Parathyroid adenoma (tissue), 2 donors: ENCODE data around the gene ABLIM2.

Experiments used
- H2AFZ ChIP-seq: fragments of 300-600 bp; sonication (generic); one replicate; pipeline ENCODE4 v1.7.0; 2017; ENCODE audit warnings: antibody characterized with exemption, mild to moderate bottlenecking
- H3K27ac ChIP-seq: fragments of 300-600 bp; sonication (generic); one replicate; pipeline ENCODE4 v1.7.0; 2017
- H3K27me3 ChIP-seq: fragments of 300-600 bp; sonication (generic); one replicate; pipeline ENCODE4 v1.7.0; 2017; ENCODE audit warnings: low read length; ENCODE audit not compliant: control insufficient read depth, insufficient read depth
- H3K36me3 ChIP-seq: fragments of 300-600 bp; sonication (generic); one replicate; pipeline ENCODE4 v1.7.0; 2017; ENCODE audit warnings: low read length; ENCODE audit not compliant: control insufficient read depth, insufficient read depth
- H3K4me1 ChIP-seq: fragments of 300-600 bp; sonication (generic); one replicate; pipeline ENCODE4 v1.7.0; 2017; ENCODE audit warnings: control low read depth
- H3K4me2 ChIP-seq: fragments of 300-600 bp; sonication (generic); one replicate; pipeline ENCODE4 v1.7.0; 2017; ENCODE audit warnings: low read length
- H3K4me3 ChIP-seq: fragments of 300-600 bp; sonication (generic); one replicate; pipeline ENCODE4 v1.7.0; 2017; ENCODE audit warnings: low read depth, low read length
- H3K79me2 ChIP-seq: fragments of 300-600 bp; sonication (generic); one replicate; pipeline ENCODE4 v1.7.0; 2017; ENCODE audit warnings: control low read depth
- H3K9ac ChIP-seq: fragments of 300-600 bp; sonication (generic); one replicate; pipeline ENCODE4 v1.7.0; 2017; ENCODE audit warnings: mild to moderate bottlenecking
- H3K9me3 ChIP-seq: fragments of 300-600 bp; sonication (generic); one replicate; pipeline ENCODE4 v1.7.0; 2017; ENCODE audit warnings: low read length; ENCODE audit not compliant: control insufficient read depth
- TF ChIP-seq, protein P1 (sequence below): fragments of 300-600 bp; sonication (generic); IDR thresholded peaks from one replicate; pipeline ENCODE4 v1.7.0; 2017; ENCODE audit warnings: antibody characterized with exemption, mild to moderate bottlenecking
- donor health status: primary hyperparathyroidism.

The ABLIM2 gene

DNA sequence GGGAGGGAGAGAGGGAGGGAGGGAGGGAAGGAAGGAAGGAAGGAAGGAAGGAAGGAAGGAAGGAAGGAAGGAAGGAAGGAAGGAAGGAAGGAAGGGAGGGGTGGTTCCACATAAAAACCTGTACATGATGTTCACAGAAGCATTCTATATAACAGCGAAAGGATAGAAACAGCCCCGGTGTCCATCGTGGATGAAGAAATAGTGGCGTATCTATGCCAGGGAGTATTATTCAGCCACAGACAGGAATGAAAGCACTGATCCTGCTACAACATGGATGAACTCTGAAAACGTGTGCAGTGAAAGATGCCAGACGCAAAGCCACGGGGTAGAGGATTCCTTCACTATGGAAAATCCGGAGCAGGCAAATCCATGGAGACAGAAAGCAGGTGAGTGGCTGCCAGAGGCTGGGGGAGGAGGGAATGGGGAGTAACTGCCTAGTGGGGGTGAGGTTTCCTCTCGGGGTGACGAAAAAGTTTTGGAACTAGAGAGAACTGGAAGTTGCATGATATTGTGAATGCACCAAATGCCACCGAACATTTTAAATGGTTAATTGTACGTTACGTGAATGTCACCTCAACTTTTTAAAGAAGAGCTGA is 92.2 kb downstream of the ABLIM2 start:
- TF ChIP-seq, protein P1, sequence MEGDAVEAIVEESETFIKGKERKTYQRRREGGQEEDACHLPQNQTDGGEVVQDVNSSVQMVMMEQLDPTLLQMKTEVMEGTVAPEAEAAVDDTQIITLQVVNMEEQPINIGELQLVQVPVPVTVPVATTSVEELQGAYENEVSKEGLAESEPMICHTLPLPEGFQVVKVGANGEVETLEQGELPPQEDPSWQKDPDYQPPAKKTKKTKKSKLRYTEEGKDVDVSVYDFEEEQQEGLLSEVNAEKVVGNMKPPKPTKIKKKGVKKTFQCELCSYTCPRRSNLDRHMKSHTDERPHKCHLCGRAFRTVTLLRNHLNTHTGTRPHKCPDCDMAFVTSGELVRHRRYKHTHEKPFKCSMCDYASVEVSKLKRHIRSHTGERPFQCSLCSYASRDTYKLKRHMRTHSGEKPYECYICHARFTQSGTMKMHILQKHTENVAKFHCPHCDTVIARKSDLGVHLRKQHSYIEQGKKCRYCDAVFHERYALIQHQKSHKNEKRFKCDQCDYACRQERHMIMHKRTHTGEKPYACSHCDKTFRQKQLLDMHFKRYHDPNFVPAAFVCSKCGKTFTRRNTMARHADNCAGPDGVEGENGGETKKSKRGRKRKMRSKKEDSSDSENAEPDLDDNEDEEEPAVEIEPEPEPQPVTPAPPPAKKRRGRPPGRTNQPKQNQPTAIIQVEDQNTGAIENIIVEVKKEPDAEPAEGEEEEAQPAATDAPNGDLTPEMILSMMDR: no peak
- no peak overlapping the region for H3K9ac ChIP-seq
- no peaks in the 10 kb centered on the region for H3K27me3 ChIP-seq
- H3K4me2 ChIP-seq: no peak overlapping the region
- no peaks in the 10 kb centered on the region for H3K79me2 ChIP-seq
- H3K4me1 ChIP-seq: no peaks in the 10 kb centered on the region
- H3K27ac ChIP-seq: no peak overlapping the region
- no peak overlapping the region for H2AFZ ChIP-seq
- no peak overlapping the region for H3K4me3 ChIP-seq
- H3K36me3 ChIP-seq: no peaks in the 10 kb centered on the region
- H3K9me3 ChIP-seq: no peaks in the 10 kb centered on the region

DNA sequence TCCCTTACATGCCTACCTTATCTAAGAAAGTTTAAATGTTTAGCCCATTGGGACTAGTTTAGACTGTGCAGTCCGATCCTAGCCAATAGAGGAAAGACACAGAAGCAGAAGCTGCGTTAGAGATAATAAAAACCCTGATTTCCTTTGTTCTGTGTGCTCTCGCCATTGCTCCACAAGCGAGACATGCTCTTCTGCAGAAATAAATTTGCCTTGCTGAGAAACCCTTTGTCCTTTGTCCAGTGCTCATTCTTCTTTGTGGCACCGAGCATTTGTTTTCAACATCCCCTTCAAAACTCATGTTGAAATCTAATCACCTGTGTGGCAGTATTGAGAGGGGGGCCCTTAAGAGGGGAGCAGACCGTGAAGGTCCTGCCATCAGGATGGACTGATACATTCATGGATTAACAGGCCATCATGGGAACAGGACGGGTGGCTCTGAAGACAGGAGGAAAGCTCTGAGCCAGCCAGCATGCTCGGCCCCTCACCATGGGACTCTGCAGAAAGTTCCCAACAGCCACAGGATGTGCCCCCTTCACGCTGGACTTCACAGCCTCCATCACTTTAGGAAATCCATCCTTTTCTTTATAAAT is 94.5 kb downstream of the ABLIM2 start:
- H3K27ac ChIP-seq: no peak overlapping the region
- no peak overlapping the region for H3K9ac ChIP-seq
- no peaks in the 10 kb centered on the region for H3K79me2 ChIP-seq
- no peaks in the 10 kb centered on the region for H3K36me3 ChIP-seq
- TF ChIP-seq, protein P1: no peak
- H3K4me1 ChIP-seq: no peaks in the 10 kb centered on the region
- H3K4me2 ChIP-seq: no peak overlapping the region
- H3K9me3 ChIP-seq: no peaks in the 10 kb centered on the region
- H3K4me3 ChIP-seq: no peak overlapping the region
- no peaks in the 10 kb centered on the region for H3K27me3 ChIP-seq
- H2AFZ ChIP-seq: no peak overlapping the region

DNA sequence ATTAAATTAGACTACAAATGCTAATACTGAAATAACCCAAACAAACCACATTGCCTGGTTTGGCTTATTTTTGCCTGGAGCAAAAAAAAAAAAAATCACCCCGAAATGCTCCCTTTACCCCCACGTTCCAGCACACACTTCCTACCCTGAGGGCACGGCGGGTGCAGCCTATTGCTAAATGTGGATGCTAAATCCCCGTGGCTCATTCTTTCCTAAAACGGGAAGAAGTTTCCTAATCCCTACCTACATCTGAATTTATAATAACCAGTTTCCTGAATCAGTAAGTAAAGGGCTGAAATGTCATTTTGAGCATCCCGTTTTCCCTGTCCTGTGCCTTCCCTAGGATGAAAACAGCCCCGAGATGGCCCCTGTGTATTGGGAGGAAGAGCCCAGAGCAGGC is 97.0 kb downstream of the ABLIM2 start:
- H3K4me2 ChIP-seq: no peak overlapping the region
- no peak overlapping the region for H2AFZ ChIP-seq
- H3K36me3 ChIP-seq: no peaks in the 10 kb centered on the region

DNA sequence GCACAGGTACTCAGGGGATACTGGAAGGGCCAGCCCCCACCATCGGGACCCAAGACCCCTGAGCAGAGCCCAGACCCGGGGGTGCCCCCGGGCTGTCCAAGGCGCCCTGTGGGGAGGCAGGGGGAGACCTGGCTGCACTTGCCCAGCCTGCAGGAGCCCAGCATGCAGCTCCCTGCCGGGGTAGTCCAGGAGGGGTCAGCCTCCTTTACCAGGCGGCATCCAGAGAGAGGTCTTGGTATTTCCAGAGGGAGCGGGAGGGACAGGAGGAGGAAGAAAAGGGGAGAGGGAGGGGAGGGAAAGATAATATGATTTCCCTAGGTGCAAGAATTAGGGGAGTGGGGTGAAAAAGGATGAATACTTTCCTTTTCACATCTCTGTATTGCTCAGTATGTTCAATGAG is 97.5 kb downstream of the ABLIM2 start:
- no peaks in the 10 kb centered on the region for H3K27me3 ChIP-seq
- TF ChIP-seq, protein P1: no peak

More for the DNA sequence above, 97.0 kb downstream of the ABLIM2 start:
- TF ChIP-seq, protein P1: no peak
- Histone ChIP-seq H3K9me3 (no peaks in the 10 kb centered on the region), H3K79me2 (no peaks in the 10 kb centered on the region), H3K27me3 (no peaks in the 10 kb centered on the region), H3K9ac (no peak overlapping the region), H3K4me1 (no peaks in the 10 kb centered on the region), H3K4me3 (no peak overlapping the region), H3K27ac (no peak overlapping the region)

DNA sequence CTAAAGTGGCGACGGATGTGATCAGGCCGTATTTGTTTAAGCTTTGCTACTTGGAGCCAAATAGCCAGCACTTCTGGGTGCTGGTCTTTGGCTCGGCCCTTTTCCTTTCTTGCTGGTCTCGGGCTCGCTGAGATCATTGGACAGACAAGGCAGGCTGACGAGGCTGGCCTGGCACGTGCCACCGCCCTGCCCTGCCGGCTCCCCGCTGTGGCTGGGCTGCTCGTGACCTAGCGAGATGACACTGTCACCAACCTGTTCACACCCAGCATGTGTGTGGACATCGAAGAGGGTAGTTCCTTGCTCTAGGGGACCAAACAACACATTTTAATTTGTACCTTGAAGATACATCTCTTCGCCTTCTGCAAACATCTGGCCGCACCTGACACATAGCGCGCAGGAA is 98.0 kb downstream of the ABLIM2 start:
- Histone ChIP-seq H3K4me2 (no peak overlapping the region), H3K27me3 (no peaks in the 10 kb centered on the region), H3K36me3 (no peaks in the 10 kb centered on the region), H3K79me2 (no peaks in the 10 kb centered on the region), H3K9me3 (no peaks in the 10 kb centered on the region), H3K9ac (no peak overlapping the region), H3K4me3 (no peak overlapping the region), H3K27ac (no peak overlapping the region), H2AFZ (no peak overlapping the region), H3K4me1 (no peaks in the 10 kb centered on the region)
- TF ChIP-seq, protein P1: no peak

More for the DNA sequence above, 97.5 kb downstream of the ABLIM2 start:
- Histone ChIP-seq H3K9ac (no peak overlapping the region), H3K4me1 (no peaks in the 10 kb centered on the region), H3K4me2 (no peak overlapping the region), H2AFZ (no peak overlapping the region), H3K4me3 (no peak overlapping the region), H3K27ac (no peak overlapping the region), H3K9me3 (no peaks in the 10 kb centered on the region), H3K36me3 (no peaks in the 10 kb centered on the region), H3K79me2 (no peaks in the 10 kb centered on the region)
